GM13977 (cell line): ENCODE results near the gene SHISA9.

Experiments used
- DNase-seq: peaks from one replicate; pipeline ENCODE4 v3.0.0; 2012; ENCODE audit warnings: low spot score
- CTCF ChIP-seq: IDR thresholded peaks from 2 replicates; pipeline ENCODE4 v1.5.1; 2012; ENCODE audit warnings: mild to moderate bottlenecking, control low read depth; ENCODE audit not compliant: insufficient read depth; ENCODE audit errors: extremely low read depth, missing control alignments
- in situ Hi-C: fragments of 300-500 bp; cut with MboI; formaldehyde crosslinking; loops from one replicate; pipeline ENCODE4 v1.12.0; 2022; ENCODE audit warnings: low sequenced_read_pairs, low pct_unique_long_range_greater_than_20kb, mixed read lengths, inconsistent platforms; ENCODE audit not compliant: unreplicated experiment

Gene SHISA9

GRCh38 chr16:13158427-13158826, 257.0 kb downstream of the SHISA9 start:
- no peak for DNase-seq
- TF ChIP-seq CTCF, result no peak
- in situ Hi-C loops, result no loop called here

GRCh38 chr16:13165024-13165423, 263.6 kb downstream of the SHISA9 start:
- no peak for DNase-seq
- in situ Hi-C loops, result no loop called here
- TF ChIP-seq CTCF, result no peak

- TF ChIP-seq CTCF, result no peak
- in situ Hi-C loops, result no loop called here
- no peak for DNase-seq
These were observed 266.7 kb downstream of the SHISA9 start for GRCh38 chr16:13168091-13168572.

- TF ChIP-seq CTCF, result no peak
- in situ Hi-C loops, result no loop called here
These were observed 269.9 kb downstream of the SHISA9 start for GRCh38 chr16:13171313-13171712.

GRCh38 chr16:13176711-13177110, 275.3 kb downstream of the SHISA9 start:
- no peak for DNase-seq
- in situ Hi-C loops, result no loop called here
- no peak for TF ChIP-seq CTCF

More at GRCh38 chr16:13171313-13171712, 269.9 kb downstream of the SHISA9 start:
- no peak for DNase-seq

GRCh38 chr16:13178318-13178717, 276.9 kb downstream of the SHISA9 start:
- in situ Hi-C loops, result no loop called here
- TF ChIP-seq CTCF, result no peak
- DNase-seq, result no peak

- DNase-seq, result no peak
- no peak for TF ChIP-seq CTCF
- in situ Hi-C loops, result no loop called here
These were observed 280.0 kb downstream of the SHISA9 start for GRCh38 chr16:13181432-13181831.
